NCI-H446 (cell line): ENCODE data around the gene ASTN2.
A peak's percentile ranks its signal among the peaks of the same experiment; 100 is the strongest.
"Not testable (repeated sequence)": the region's sequence is repeated elsewhere in the genome, so short reads cannot be mapped to it uniquely, and the experiment has no call there.

Experiments used
- DNase-seq, 2 experiments: peaks; one replicate each; lab custom pipeline; 2025; lab: John Stamatoyannopoulos, UW

The ASTN2 gene

DNA sequence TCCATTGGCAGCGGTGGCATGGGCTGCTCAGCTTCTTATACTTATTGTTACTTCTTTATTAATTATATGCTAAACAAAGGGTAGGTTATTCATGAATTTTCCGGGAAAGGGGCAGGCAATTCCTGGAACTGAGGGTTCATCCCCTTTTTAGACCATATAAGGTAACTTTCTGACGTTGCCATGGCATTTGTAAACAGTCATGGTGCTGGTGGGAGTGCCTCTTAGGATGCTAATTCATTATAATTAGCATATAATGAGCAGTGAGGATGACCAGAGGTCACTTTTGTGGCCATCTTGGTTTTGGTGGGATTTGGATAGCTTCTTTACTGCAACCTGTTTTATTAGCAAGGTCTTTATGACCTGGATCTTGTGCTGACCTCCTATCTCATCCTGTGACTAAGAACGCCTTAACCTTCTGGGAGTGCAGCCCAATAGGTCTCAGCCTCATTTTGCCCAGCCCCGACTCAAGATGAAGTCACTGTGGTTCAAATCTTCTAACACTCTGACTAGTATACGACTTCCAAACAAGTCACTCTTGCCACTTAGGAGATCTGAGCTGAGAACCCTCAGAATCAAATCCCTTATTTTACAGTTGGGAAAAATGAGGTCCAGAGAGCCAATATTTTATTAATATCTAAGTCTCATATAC is 490.3 kb downstream of the ASTN2 start:
- no peak for DNase-seq

DNA sequence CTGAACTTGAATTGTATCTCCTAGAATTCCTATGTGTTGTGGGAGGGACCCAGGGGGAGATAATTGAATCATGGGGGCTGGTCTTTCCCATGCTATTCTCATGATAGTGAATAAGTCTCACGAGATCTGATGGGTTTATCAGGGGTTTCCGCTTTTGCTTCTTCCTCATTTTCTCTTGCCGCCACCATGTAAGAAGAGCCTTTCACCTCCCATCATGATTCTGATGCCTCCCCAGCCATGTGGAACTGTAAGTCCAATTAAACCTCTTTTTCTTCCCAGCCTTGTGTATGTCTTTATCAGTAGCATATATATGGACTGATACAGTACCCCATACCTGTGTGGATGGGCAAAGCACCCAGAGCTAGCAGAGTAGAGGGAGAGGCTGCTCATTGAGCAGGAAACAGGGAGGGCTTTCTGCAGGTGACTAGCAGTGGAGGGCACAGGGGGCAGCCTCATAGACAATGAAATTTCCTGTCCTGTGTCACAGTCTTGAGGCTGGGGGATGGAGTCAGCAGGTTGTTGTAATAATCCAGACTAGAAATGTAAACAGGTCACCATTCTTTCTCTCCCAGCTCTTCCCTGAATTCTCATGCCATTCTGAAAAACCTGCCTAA is 496.9 kb downstream of the ASTN2 start:
- DNase-seq, result not testable (repeated sequence)

GRCh38 chr9:116913536-116913935 is 501.3 kb downstream of the ASTN2 start:
- peak in 1 of 2 experiments; percentile 4 for DNase-seq

DNA sequence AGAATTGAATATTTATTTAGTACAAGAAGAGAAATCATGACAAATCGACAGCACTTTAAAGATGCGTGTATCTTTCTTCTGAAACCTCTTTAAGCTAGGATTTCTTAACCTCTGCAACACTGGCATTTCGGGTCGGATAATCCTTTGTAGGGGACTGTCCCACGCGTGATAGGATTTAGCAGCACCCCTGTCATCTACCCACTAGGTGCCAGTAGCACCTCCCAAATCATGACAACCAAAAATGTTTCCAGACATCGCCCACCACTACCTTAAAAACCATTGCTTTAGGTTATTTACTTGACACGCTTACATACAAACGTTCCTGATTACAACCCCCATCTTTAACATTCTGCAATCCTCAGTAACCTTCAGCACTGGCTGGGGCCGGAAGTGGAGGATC is 504.7 kb downstream of the ASTN2 start:
- no peak for DNase-seq

DNA sequence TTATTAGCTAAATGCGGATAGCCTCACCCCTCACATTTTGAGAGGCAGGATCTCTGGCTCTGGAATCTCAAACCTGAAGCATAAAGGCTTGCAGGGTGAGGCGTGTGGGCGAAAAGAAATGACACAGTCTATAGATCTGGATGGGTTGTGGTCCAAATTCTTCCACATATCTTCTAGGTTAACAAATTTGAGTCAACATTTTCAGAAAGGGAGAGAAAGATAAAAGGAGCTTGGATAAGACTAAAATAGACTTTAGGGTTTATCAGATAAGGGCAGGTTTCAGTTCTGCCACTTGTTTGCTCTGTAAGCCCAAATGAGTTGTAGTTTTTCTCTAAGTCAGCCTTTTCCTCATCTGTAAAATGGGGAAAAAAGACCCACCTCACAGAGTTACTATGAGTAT is 506.9 kb downstream of the ASTN2 start:
- no peak for DNase-seq

- DNase-seq, result no peak
Measured at GRCh38 chr9:116905171-116905588, 509.7 kb downstream of the ASTN2 start.

DNA sequence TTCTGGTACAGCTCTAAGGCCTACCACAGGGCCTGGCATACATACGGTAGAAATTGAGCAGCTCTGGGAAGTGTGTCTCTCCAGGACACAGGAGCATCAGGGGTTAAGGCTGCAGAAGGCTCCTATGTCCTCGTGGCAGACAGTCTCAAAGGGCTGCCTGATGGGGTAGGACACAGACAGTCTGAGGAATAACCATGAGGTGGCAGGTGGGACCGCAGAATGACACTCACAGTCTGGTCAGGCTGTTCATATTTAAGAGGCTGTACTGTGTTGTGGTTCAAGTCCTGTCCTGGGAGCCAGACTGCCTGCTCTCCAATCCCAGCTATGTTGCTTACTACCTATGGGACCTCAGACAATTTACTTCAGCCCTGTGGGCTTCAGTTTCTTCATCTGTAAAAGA is 510.7 kb downstream of the ASTN2 start:
- DNase-seq, result no peak

GRCh38 chr9:116901260-116901659 is 513.6 kb downstream of the ASTN2 start:
- no peak for DNase-seq

- DNase-seq, result no peak
Measured at GRCh38 chr9:116900543-116900942, 514.3 kb downstream of the ASTN2 start.

- DNase-seq, result no peak
Measured at GRCh38 chr9:116900007-116900367, 514.9 kb downstream of the ASTN2 start.

- no peak for DNase-seq
Measured at GRCh38 chr9:116899337-116900006, 515.4 kb downstream of the ASTN2 start.

DNA sequence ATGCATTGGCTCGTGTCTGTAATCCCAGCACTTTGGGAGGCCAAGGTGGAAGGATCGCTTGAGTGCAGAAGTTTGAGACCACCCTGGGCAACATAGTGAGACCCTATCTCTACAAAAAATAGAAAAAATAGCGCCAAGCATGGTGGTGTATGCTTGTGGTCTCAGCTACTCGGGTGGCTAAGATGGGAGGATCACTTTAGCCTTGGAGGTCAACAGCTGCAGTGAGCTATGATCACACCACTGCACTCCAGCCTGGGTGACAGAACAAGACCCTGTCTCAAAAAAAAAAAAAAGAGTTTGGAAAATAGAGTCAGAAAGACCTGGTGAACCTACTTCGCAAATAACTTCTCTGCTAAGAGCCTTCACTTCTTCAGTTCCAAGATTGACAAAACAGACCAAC is 516.7 kb downstream of the ASTN2 start:
- not testable (repeated sequence) for DNase-seq

GRCh38 chr9:116897201-116897600 is 517.7 kb downstream of the ASTN2 start:
- no peak for DNase-seq

DNA sequence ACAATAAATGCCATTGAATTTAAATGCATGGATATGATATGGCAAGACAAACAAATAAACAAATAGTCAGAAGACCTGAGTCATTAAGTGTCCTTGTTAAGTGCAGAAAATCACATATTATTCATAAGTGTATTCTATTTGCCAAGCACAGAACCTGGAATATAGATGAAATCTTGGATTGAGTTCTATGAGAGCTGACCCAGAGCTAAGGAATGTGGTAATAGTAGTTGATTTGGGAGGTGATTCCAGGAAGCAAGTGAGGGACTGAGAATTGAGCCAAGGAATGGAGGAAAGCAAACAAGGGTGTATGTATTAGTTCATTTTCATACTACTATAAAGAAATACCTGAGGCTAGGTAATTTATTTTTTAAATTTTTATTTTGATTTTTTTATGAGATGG is 518.9 kb downstream of the ASTN2 start:
- no peak for DNase-seq

- no peak for DNase-seq
Measured at GRCh38 chr9:116891424-116891823, 523.4 kb downstream of the ASTN2 start.

DNA sequence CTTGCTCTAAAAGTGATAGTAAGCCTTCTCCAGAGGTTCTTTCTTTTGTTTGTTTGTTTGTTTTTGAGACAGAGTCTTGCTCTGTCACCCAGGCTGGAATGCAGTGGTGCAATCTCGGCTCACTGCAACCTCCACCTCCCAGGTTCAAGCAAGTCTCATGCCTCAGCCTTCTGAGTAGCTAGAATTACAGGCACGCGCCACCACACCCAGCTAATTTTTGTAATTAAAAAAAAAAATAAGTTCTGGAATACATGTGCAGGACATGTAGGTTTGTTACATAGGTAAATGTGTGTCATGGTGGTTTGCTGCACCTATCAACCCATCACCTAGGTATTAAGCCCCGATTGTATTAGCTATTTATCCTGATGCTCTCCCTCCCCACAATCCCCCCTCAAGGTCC is 526.4 kb downstream of the ASTN2 start:
- DNase-seq, result not testable (repeated sequence)

DNA sequence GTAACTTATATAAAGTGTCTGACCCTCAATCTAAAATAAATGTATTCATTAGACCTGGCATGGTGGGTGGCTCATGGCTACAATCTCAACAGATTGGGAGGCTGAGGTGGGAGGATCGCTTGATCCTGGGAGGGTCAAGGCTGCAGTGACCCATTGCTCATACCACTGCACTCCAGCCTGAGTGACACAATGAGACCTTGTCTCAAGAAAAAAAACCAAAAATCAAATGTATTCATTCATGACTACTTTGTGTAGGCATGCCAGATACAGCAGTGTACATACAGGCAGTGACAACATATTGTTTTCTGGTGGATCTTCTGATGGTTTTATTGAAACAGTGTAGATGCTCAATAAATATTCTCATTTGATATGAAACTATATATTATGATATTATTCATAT is 526.8 kb downstream of the ASTN2 start:
- no peak for DNase-seq

- DNase-seq, result no peak
Measured at GRCh38 chr9:116883676-116884075, 531.2 kb downstream of the ASTN2 start.

GRCh38 chr9:116877072-116877471 is 537.8 kb downstream of the ASTN2 start:
- no peak for DNase-seq

- no peak for DNase-seq
Measured at GRCh38 chr9:116875576-116875975, 539.3 kb downstream of the ASTN2 start.

DNA sequence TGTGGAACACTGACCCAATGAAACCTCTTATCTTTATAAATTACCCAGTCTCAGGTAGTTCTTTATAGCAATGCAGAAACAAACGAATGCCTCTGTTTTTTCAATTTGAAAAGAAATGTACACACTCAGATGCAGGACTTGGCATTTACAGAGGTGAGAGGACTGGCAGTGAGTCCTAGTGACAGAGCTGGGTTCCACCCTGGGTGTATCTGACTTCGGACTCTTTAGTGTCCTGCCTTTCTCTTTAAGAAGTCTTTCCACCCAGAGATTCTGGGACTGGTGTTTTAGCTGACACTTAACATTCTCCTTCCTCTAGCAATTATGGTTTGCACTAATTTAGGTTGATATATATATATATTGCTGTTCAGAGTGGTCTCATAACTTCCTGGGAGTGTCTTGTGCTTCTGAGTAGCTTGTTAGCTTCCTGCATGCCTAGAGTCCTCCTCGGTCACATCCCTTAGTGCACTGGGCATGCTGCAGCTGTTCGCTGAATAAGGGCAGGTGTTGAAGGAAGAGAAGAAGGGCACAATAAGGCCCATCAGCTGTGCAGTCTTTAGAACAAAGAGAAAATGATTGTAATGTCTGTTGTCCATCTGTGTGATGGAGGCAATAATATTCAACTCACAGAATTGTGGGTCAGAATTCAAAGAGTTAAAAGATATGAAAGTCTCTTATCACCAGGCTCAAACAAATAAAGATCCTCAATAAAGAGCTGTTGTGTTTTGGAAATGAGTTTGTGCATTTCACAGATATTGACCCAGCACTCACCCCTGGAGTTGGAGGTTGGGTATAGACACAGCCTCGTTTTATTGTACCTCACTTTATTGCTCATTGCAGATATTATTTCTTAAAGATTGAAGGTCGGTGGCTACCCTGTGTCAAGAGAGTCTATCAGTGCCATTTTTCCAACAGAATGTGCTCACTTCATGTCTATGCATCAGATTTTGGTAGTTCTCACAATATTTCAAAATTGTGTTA is 540.6 kb downstream of the ASTN2 start:
- no peak for DNase-seq

DNA sequence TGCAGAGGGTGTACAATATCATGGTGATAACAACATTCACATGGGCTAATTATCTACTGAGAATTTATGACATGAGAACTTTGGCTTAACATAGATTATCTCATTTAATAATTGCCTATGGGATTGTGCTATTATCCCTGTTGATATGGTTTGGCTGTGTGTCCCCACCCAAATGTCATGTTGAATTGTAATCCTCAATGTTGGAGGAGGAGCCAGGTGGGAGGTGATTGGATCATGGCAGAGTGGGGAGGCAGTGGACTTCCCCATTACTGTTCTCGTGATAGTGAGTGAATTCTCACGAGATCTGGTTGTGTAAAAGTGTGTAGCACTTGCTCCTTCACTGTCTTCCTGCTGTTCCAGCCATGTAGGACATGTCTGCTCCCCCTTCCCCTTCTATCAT is 541.4 kb downstream of the ASTN2 start:
- no peak for DNase-seq
